ENCODE measurements around the gene CCDC117.
"Not testable (repeated sequence)": the region's sequence is repeated elsewhere in the genome, so short reads cannot be mapped to it uniquely, and the experiment has no call there.

Gene CCDC117

GRCh38 chr22:28802595-28803123, 30.2 kb downstream of the CCDC117 start:
- H3K9me3 ChIP-seq (ENCODE audit: control insufficient read depth, insufficient read depth, low read length): no peaks in the 10 kb centered on the region
- H3K9ac ChIP-seq (ENCODE audit: low read depth, low read length): no peak overlapping the region
- H3K4me1 ChIP-seq (ENCODE audit: insufficient read depth, low read length): peaks cover under 1% of the 10 kb centered on the region
- peaks cover 9% of the 10 kb centered on the region for H3K36me3 ChIP-seq (ENCODE audit: insufficient read depth, low read length)

- not testable (repeated sequence) for H3K36me3 ChIP-seq (ENCODE audit: insufficient read depth, low read length); H3K9ac ChIP-seq (ENCODE audit: low read depth, low read length); H3K4me1 ChIP-seq (ENCODE audit: insufficient read depth, low read length); H3K9me3 ChIP-seq (ENCODE audit: control insufficient read depth, insufficient read depth, low read length)
Observed at GRCh38 chr22:28805426-28805825, 32.9 kb downstream of the CCDC117 start.

DNA sequence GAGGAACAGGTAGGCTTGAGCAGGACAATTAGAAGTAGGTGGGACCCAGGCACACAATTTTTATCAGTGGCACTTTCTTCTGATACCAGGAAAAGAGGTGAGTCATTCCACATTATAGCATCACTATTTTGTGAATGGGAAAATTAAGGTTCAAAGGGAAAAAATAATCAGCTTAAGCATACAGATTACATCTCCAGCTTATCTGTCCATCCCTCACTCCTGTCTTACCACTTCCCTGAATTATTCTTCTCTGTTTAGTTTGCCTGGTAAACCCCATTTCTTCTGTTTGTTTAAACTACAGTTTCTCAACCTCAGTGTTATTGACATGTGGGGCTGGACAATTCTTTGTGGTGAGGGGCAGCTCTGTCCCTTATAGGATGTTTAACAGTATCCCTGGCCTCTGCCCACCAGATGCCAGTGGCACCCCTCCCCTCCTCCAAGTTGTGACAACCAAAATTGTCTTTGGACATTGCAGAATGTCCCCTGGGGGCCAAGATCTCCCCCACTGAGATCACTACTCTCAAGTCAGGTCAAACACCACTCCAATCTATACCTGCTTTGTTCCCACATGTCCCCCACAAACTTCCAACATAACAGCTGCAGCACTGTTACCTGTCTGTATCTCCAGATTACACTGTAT, 36.3 kb downstream of the CCDC117 start:
- H3K9ac ChIP-seq (ENCODE audit: low read depth, low read length): no peak overlapping the region
- H3K9me3 ChIP-seq (ENCODE audit: control insufficient read depth, insufficient read depth, low read length): no peaks in the 10 kb centered on the region
- peaks cover 4% of the 10 kb centered on the region for H3K4me1 ChIP-seq (ENCODE audit: insufficient read depth, low read length)
- no peaks in the 10 kb centered on the region for H3K36me3 ChIP-seq (ENCODE audit: insufficient read depth, low read length)

DNA sequence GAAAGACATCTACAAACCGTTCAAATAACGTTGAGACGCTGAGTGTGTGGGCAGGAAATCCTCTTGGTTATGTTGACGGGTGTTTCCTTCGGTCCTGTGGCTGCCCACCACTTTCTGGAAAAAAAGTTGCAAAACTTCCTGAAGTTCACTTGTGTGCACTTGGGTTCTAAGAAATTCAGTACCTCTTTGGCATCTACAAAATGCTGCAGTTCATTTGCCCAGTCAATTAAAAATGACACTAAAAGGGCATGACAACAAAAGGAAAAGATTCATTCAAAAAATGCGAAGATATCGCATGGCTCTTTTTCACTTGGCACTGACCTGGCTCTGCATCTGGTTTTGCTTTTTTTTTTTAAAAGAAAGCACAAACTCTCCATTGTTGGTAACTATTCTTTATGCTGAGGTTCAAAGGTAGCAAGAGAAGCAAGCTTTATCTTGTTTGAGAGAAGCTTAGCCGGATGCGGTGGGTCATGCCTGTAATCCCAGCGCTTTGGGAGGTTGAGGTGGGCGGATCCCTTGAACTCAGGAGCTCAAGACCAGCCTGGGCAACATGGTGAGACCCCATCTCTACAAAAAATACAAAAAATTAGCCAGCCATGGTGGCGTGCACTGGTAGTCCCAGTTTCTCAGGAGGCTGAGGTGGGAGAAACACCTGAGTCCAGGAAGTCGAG, 38.5 kb downstream of the CCDC117 start:
- Histone ChIP-seq H3K4me1 (ENCODE audit: insufficient read depth, low read length) (peaks cover 4% of the 10 kb centered on the region), H3K36me3 (ENCODE audit: insufficient read depth, low read length) (no peaks in the 10 kb centered on the region), H3K9me3 (ENCODE audit: control insufficient read depth, insufficient read depth, low read length) (no peaks in the 10 kb centered on the region), H3K9ac (ENCODE audit: low read depth, low read length) (no peak overlapping the region)

DNA sequence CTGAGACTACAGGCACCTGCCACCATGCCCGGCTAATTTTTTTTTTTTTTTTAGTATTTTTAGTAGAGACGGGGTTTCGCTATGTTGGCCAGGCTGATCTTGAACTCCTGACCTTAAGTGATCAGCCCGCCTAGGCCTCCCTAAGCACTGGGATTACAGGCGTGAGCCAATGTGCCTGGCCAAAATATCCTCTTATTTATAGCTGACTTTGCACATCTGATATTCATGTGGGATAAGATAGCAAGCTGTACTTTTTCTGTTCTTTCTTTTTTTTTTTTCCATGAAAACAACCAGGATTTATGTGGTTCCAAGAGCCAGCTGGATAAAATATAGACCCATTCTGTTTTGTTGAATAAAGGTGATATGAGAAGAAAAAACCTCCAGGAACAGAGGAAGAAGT, 40.0 kb downstream of the CCDC117 start:
- Histone ChIP-seq H3K9me3 (ENCODE audit: control insufficient read depth, insufficient read depth, low read length) (no peaks in the 10 kb centered on the region), H3K4me1 (ENCODE audit: insufficient read depth, low read length) (peaks cover 4% of the 10 kb centered on the region), H3K36me3 (ENCODE audit: insufficient read depth, low read length) (no peaks in the 10 kb centered on the region), H3K9ac (ENCODE audit: low read depth, low read length) (no peak overlapping the region)

- Histone ChIP-seq H3K36me3 (ENCODE audit: insufficient read depth, low read length) (no peaks in the 10 kb centered on the region), H3K9me3 (ENCODE audit: control insufficient read depth, insufficient read depth, low read length) (no peaks in the 10 kb centered on the region), H3K4me1 (ENCODE audit: insufficient read depth, low read length) (0 out of 2 replicates have a peak, but pooled peaks cover 7% of the 10 kb centered on the region), H3K9ac (ENCODE audit: low read depth, low read length) (no peak overlapping the region)
Observed at GRCh38 chr22:28813772-28814518, 41.5 kb downstream of the CCDC117 start.

DNA sequence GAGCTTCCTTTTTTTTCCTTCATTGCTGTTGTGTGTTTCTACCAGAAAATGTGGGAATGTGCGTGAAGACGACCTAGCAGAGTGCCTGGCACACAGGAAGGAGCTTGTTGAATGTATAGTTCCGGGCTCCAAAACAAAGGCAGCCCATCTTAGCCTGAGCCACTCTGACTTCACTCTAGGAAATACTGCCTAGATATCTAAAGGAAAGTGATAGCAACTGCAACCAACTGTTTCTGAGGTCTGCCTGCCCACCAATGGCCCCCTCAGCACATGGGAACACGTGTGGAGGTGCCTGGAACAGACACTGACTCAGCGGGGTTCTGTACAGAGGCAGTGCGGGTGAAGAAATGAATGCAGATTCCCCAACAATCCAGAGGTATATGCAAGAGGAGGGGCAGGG, 42.6 kb downstream of the CCDC117 start:
- H3K9ac ChIP-seq (ENCODE audit: low read depth, low read length): no peak overlapping the region
- 0 out of 2 replicates have a peak, but pooled peaks cover 7% of the 10 kb centered on the region for H3K4me1 ChIP-seq (ENCODE audit: insufficient read depth, low read length)
- no peaks in the 10 kb centered on the region for H3K36me3 ChIP-seq (ENCODE audit: insufficient read depth, low read length)
- no peaks in the 10 kb centered on the region for H3K9me3 ChIP-seq (ENCODE audit: control insufficient read depth, insufficient read depth, low read length)

DNA sequence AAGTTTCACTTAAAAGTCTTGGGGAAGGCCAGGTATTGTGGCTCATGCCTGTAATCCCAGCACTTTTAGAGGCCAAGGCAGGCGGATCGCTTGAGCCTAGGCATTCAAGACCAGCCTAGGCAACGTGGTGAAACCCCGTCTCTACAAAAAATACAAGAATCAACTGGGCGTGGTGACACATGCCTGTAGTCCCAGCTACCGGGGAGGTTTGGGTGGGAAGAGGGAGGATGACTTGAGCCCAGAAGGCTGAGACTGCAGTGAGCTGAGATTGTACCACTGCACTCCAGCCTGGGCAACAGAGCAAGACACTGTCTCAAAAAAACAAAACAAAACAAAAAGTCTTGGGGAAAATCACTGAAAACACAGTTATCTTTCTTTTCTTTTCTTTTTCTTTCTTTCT, 43.2 kb downstream of the CCDC117 start:
- H3K4me1 ChIP-seq (ENCODE audit: insufficient read depth, low read length): 0 out of 2 replicates have a peak, but pooled peaks cover 7% of the 10 kb centered on the region
- H3K36me3 ChIP-seq (ENCODE audit: insufficient read depth, low read length): no peaks in the 10 kb centered on the region
- H3K9me3 ChIP-seq (ENCODE audit: control insufficient read depth, insufficient read depth, low read length): no peaks in the 10 kb centered on the region
- H3K9ac ChIP-seq (ENCODE audit: low read depth, low read length): no peak overlapping the region

GRCh38 chr22:28817064-28817463, 44.6 kb downstream of the CCDC117 start:
- Histone ChIP-seq H3K9me3 (ENCODE audit: control insufficient read depth, insufficient read depth, low read length) (no peaks in the 10 kb centered on the region), H3K4me1 (ENCODE audit: insufficient read depth, low read length) (0 out of 2 replicates have a peak, but pooled peaks cover 7% of the 10 kb centered on the region), H3K9ac (ENCODE audit: low read depth, low read length) (no peak overlapping the region), H3K36me3 (ENCODE audit: insufficient read depth, low read length) (no peaks in the 10 kb centered on the region)

DNA sequence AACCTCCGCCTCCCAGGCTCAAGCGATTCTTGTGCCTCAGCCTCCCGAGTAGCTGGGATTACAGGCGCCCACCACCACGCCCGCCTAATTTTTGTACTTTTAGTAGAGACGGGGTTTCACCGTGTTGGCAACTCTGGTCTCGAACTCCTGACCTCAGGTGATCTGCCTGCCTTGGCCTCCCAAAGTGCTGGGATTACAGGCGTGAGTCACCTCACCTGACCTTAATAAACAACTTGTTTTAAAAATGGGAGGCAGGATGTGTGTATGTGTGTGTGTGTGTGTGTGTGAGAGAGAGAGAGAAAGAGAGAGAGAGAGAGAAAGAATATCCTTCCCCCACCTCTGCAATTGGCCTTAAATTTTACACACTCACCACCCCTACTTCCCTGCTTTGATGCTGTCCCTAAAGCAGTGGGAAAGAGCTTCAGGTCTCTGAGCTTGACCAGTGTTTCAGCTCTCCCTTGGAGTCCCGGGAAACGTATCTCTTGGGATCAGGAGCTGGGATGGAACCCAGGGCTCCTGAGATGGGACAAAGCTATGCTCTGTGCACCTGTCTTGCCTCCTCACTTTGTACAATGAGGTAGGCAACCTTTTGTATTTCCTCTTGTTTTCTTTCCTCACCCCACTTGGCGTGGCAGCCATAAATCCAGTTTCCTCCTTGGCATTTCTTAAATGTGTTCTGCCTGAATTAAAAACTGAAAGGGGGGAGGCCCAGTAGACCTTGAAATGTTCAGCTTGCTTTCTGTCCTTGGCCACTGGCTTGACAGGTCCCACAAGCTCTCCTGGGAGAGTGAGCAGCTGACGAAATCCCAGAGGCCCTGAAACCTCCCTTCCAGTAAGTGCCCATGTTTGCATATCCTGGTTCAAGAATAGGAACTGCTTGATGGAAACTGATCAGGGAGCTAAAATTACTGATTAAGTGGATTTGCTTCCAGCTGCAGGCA, 45.7 kb downstream of the CCDC117 start:
- Histone ChIP-seq H3K9ac (ENCODE audit: low read depth, low read length) (no peak overlapping the region), H3K36me3 (ENCODE audit: insufficient read depth, low read length) (no peaks in the 10 kb centered on the region), H3K4me1 (ENCODE audit: insufficient read depth, low read length) (0 out of 2 replicates have a peak, but pooled peaks cover 7% of the 10 kb centered on the region), H3K9me3 (ENCODE audit: control insufficient read depth, insufficient read depth, low read length) (no peaks in the 10 kb centered on the region)

DNA sequence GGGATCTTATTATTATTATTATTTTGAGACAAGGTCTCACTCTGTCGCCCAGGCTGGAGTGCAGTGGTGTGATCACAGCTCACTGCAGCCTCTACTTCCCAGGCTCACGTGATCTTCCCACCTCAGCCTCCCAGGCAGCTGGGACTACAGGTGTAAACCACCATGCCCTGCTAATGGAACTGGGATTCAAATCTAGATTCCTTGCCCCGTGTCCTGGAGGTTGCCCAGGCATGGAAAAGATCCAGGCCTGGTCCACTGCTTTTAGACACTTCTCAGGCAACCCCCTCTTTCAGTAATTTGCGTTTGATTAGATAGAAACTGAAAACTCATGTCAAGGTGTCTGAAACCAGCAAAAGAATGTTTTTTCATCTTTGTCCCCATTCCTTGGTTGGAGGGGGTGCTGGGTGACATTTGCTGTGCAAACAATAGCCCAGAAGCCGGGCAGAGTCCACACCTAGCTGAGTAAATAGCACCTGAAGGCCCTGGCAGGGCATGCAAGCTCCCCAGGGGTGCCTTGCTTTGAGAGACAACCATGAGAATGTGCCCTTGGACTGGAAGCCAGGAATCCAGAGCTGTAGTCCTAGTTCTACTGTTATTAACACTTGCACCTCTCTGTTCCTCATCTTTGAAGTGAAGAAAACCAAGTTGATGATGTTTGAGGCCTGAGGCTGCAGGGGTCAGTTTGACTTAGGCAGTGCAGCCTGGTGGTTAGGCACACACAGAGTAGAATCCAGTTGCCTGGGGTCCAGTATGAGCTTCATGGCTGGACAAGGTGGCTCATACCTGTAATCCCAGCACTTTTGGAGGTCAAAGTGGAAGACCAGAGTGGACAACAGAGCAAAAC, 47.0 kb downstream of the CCDC117 start:
- Histone ChIP-seq H3K36me3 (ENCODE audit: insufficient read depth, low read length) (no peaks in the 10 kb centered on the region), H3K4me1 (ENCODE audit: insufficient read depth, low read length) (0 out of 2 replicates have a peak, but pooled peaks cover 7% of the 10 kb centered on the region), H3K9me3 (ENCODE audit: control insufficient read depth, insufficient read depth, low read length) (no peaks in the 10 kb centered on the region), H3K9ac (ENCODE audit: low read depth, low read length) (no peak overlapping the region)

- no peaks in the 10 kb centered on the region for H3K9me3 ChIP-seq (ENCODE audit: control insufficient read depth, insufficient read depth, low read length)
- H3K36me3 ChIP-seq (ENCODE audit: insufficient read depth, low read length): no peaks in the 10 kb centered on the region
- H3K4me1 ChIP-seq (ENCODE audit: insufficient read depth, low read length): 0 out of 2 replicates have a peak, but pooled peaks cover 7% of the 10 kb centered on the region
- no peak overlapping the region for H3K9ac ChIP-seq (ENCODE audit: low read depth, low read length)
Observed at GRCh38 chr22:28820885-28821284, 48.4 kb downstream of the CCDC117 start.

- no peak overlapping the region for H3K9ac ChIP-seq (ENCODE audit: low read depth, low read length)
Observed at GRCh38 chr22:28821452-28821851, 49.0 kb downstream of the CCDC117 start.

More at GRCh38 chr22:28821452-28821851, 49.0 kb downstream of the CCDC117 start:
- Histone ChIP-seq H3K36me3 (ENCODE audit: insufficient read depth, low read length) (no peaks in the 10 kb centered on the region), H3K4me1 (ENCODE audit: insufficient read depth, low read length) (0 out of 2 replicates have a peak, but pooled peaks cover 7% of the 10 kb centered on the region), H3K9me3 (ENCODE audit: control insufficient read depth, insufficient read depth, low read length) (no peaks in the 10 kb centered on the region)
